GM03348 (cell line): ENCODE data around the gene ITGA5.
A peak's percentile ranks its signal among the peaks of the same experiment; 100 is the strongest.

Experiments
- DNase-seq: peaks from one replicate; pipeline ENCODE4 v3.0.0; 2012; ENCODE audit warnings: low spot score

ITGA5 gene

DNA sequence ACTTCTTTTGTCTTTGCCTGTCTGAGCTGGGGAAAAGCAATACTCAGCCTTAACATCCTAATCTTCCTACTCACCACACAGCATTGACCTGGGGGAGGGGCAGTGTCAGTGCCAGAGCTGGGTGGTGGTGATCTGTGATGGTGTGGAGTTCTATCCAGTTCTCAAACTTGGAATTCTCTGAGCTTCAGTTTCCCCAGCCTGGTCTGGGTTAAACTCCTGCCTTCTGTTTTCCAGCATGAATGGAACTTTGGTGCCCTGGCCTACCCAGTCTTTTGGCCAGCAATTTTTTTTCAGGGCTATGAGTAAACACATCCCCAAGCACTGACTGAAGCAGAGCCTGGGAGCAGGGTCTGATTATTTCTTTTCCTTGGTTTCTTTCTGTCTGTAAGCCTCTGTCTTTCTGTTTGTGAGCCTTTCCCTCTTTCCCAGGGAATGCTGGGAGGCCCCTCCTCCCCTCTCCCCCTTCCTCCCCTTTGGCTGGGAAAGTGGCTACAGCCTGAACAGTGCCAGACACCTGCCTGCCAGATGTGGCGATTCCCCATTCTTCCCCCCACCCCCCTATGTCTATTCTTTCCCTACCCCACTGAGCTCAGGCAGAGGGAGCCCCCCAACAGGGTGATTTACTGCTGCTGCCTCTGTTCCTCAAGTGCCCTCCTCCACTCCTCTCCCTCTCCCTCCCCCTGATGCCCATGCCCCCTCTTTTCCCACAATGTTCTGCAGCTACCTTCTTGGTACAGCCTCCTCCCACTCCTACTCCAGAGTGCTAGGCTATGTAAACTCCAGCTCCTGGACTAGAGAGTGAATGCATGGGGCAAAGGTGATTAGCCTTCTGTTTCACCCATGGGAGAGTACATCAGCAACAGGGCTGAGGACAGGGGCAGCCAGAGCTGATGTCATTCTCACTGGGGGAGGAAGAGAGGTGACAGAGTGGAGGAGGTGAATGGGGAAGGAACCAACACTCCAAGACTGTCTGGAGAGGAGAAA lies 65.9 kb downstream of the ITGA5 start:
- DNase-seq, result peak; percentile 79

DNA sequence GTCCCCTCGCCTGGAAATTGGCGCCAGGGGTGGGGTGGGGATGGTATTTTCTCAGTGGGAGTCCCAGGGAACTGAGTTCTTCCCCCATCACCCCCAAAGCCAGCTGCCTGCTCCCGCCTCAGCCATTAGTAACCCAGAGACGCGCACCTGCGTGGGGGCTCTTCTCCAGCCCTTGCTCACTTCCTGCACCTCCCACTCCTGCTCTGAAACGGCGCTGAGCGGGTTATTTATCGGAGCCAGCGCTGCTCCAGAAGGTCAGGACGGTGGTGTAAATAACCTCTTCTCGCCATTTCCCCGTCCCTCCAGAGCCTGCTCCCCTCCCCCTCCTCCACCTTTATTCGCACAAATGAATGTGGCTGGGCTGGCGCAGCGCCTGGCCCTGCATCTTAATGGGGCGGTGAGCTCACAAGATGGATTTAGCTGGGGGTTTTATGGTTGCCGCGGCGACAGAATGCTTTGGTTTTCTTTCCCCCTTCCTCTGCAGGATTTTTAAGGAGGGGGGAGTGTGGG lies 67.0 kb downstream of the ITGA5 start:
- peak; percentile 51 for DNase-seq

DNA sequence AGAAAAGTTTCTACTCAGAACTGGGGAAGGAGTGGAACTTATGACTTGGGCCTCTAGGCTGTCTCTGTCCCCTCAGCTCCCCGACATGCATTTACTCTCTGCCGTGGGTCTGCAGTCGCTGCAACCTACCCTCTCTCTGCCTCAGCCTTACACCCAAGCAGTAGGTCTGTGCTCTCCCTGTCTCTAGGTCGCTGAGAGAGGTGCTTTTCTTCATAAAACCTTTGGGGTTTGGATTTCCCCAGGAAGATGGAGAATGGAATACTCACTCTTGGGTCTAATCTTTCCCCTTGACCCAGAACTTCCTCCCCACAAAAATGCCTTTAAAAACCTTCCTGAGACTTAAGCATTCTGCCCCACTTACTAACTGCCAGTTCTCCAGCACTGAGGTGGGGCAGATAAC lies 67.7 kb downstream of the ITGA5 start:
- DNase-seq, result no peak

DNA sequence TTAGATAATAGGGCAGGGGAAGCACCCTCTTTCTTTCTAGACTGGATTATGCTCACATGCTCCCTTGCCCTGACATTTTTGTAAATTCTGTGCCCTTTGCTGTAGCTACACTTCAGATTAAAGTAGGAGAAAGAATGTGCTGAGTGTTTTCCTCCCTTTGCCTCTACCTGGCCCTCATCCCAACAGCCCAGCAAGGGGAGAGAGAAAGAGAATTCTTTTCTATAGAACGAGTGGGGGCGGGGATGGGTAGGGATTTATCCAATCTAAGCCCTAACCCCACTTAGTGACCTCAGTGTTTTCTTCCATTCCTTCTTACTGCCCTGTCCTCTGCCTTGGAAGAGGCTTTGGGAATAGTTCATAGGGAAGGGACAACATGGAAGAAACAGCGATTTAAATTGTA lies 68.3 kb downstream of the ITGA5 start:
- no peak for DNase-seq

DNA sequence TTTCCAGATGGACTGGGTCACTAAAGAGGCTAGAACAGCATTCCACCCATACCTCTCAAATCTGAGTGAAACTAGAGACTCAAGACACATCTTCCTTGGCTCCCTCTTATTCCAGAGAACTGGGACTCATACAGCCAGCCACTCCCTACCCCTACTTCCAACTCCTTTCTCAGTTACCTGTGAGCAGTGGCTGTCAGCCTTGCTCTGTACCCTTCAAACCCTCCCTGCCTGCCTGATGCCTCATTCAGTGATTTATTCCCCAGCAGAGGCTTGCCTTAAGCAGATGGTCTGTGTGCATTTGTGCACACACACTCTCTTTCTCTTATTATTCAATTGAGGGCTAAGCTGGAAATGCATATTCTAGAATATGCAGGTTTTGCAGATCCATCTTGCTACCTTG lies 69.4 kb downstream of the ITGA5 start:
- DNase-seq, result no peak

DNA sequence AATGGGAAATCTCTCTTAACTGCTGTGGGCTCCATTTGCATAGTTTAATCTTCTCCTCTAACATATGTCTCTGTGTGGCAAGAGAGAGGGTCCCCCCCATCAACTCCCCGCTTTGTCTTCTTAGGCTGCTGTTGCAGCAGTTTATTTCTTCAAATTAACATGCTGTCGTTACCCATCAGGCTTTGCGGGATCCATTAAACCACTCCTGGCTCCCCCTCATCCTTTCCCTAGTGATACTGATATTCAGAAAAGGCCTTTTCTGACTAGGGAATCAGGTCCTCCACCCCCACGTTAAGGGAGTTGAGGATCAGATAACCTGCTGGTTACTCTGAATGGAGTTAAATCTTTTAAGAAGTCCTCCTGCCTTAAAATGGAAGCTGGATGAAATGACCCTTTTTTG lies 70.0 kb downstream of the ITGA5 start:
- DNase-seq, result no peak
